Thoracic aorta (tissue), 2 donors: ENCODE data around the gene SLC31A2. TPM values are rescaled to one million over a fixed set of nuclear protein-coding genes. Genes with fewer than 3 reads are reported as not detected.
A peak's percentile ranks its signal among the peaks of the same experiment; 100 is the strongest.
"Not testable (repeated sequence)": the region's sequence is repeated elsewhere in the genome, so short reads cannot be mapped to it uniquely, and the experiment has no call there.

Source experiments
- ATAC-seq: fragments of 150-250 bp; one replicate; pipeline ENCODE4 v1.8.0; 2017; ENCODE audit warnings: low read depth; ENCODE audit not compliant: insufficient number of reproducible peaks, low FRiP score
- DNase-seq: peaks from one replicate; pipeline ENCODE4 v3.0.0-alpha.2; 2020; ENCODE audit warnings: low spot score
- H3K27ac ChIP-seq, 2 donors: fragments of 200-600 bp; sonication (generic); 1 replicate in 1 of 2; 2 replicates in 1 of 2; pipeline ENCODE4 v1.5.1; 2016; ENCODE audit warnings: mild to moderate bottlenecking in 2 of 2, moderate library complexity in 2 of 2
- H3K27me3 ChIP-seq: fragments of 200-600 bp; sonication (generic); replicated peaks from 2 replicates; pipeline ENCODE4 v1.6.0; 2016; ENCODE audit warnings: mild to moderate bottlenecking; ENCODE audit not compliant: insufficient read depth
- H3K36me3 ChIP-seq: fragments of 200-600 bp; sonication (generic); one replicate; pipeline ENCODE4 v1.5.1; 2016
- H3K4me1 ChIP-seq, 2 donors: fragments of 200-600 bp; sonication (generic); 1 replicate in 1 of 2; 2 replicates in 1 of 2; pipeline versions ENCODE4 v1.5.1 to v1.6.0; 2016; ENCODE audit warnings: low read depth in 2 of 2, mild to moderate bottlenecking in 1 of 2; ENCODE audit not compliant: control insufficient read depth in 1 of 2
- H3K4me3 ChIP-seq: fragments of 200-600 bp; sonication (generic); 2 replicates; pipeline ENCODE4 v1.5.1; 2016; ENCODE audit warnings: mild to moderate bottlenecking
- H3K9me3 ChIP-seq: fragments of 200-600 bp; sonication (generic); 2 replicates; pipeline ENCODE4 v1.5.1; 2016
- CTCF ChIP-seq: fragments of 200-600 bp; sonication (generic); IDR thresholded peaks from one replicate; pipeline ENCODE4 v1.5.1; 2019; ENCODE audit warnings: antibody characterized with exemption
- total RNA-seq, 2 donors: library from RNA; depleted of rRNA; stranded (reverse); fragments of >200 nt; gene quantifications; one replicate each; pipeline versions ENCODE4 v1.1.0 to v1.2.3, GENCODE V29; 2016

The SLC31A2 gene
- total RNA-seq, result 10 to 100 TPM; 15.2 to 17.2 TPM

GRCh38 chr9:113150670-113151611 is at the start of gene SLC31A2:
SLC31A2 (plus strand) TSS chr9:113151007; CDS start chr9:113151075, 68 bp downstream.
- Histone ChIP-seq H3K36me3 (no peaks in the 10 kb centered on the region), H3K27ac (peak within 1 kb of the TSS; percentile 34 to 75), H3K27me3 (no peaks in the 10 kb centered on the region), H3K4me1 (peaks cover 4 to 27% of the 10 kb centered on the region in 2 donors), H3K9me3 (no peaks in the 10 kb centered on the region), H3K4me3 (peak within 1 kb of the TSS; percentile 97)
- DNase-seq (peak; percentile 66), ATAC-seq (peak; percentile 52)
- TF ChIP-seq CTCF, result no peak

GRCh38 chr9:113105345-113105744 is 45.5 kb upstream of the SLC31A2 start:
- H3K4me3 ChIP-seq, H3K27me3 ChIP-seq, H3K9me3 ChIP-seq, DNase-seq, ATAC-seq, H3K27ac ChIP-seq, H3K36me3 ChIP-seq, H3K4me1 ChIP-seq: not testable (repeated sequence)

- H3K27ac ChIP-seq, H3K27me3 ChIP-seq, H3K9me3 ChIP-seq, H3K4me1 ChIP-seq, DNase-seq, H3K4me3 ChIP-seq, H3K36me3 ChIP-seq: not testable (repeated sequence)
- peak; percentile 32 for TF ChIP-seq CTCF
- peak; percentile 49 for ATAC-seq
These were observed 39.5 kb upstream of the SLC31A2 start for GRCh38 chr9:113111065-113111951.

- H3K27ac ChIP-seq, H3K27me3 ChIP-seq, H3K4me3 ChIP-seq, H3K9me3 ChIP-seq, H3K36me3 ChIP-seq, DNase-seq, H3K4me1 ChIP-seq: not testable (repeated sequence)
- peak; percentile 11 for ATAC-seq
These were observed 37.9 kb upstream of the SLC31A2 start for GRCh38 chr9:113112706-113113510.

GRCh38 chr9:113118829-113119228 is 32.0 kb upstream of the SLC31A2 start:
- not testable (repeated sequence) for DNase-seq, H3K27me3 ChIP-seq, ATAC-seq, H3K4me3 ChIP-seq, H3K27ac ChIP-seq, H3K36me3 ChIP-seq, H3K9me3 ChIP-seq, H3K4me1 ChIP-seq

- no peaks in the 10 kb centered on the region for H3K9me3 ChIP-seq
- H3K36me3 ChIP-seq, result no peaks in the 10 kb centered on the region
- H3K27me3 ChIP-seq, result no peaks in the 10 kb centered on the region
- TF ChIP-seq CTCF, result no peak
- no peak for ATAC-seq
- no peaks in the 10 kb centered on the region for H3K4me1 ChIP-seq
- DNase-seq, result no peak
- no peak overlapping the region for H3K4me3 ChIP-seq
- H3K27ac ChIP-seq, result no peak overlapping the region
These were observed 25.3 kb upstream of the SLC31A2 start for GRCh38 chr9:113125386-113126035.
